Gastroesophageal sphincter (tissue), 4 donors: ENCODE results near the gene RTN4RL1. TPM values are rescaled to one million over a fixed set of nuclear protein-coding genes. Genes with fewer than 3 reads are reported as not detected.
A peak's percentile ranks its signal among the peaks of the same experiment; 100 is the strongest.

Experiments
- ATAC-seq: fragments of 150-250 bp; one replicate; pipeline ENCODE4 v1.9.1; 2016; ENCODE audit warnings: mild to moderate bottlenecking, moderate library complexity
- H3K27ac ChIP-seq, 4 donors: fragments of 200-600 bp; sonication (generic) in 3 of 4; 1 replicate in 3 of 4; 2 replicates in 1 of 4; pipeline ENCODE4 v1.5.1; 2016 to 2019
- H3K27me3 ChIP-seq: fragments of 200-600 bp; sonication (generic); one replicate; pipeline ENCODE4 v1.5.1; 2019
- H3K36me3 ChIP-seq, 2 donors: fragments of 200-600 bp; sonication (generic); one replicate each; pipeline ENCODE4 v1.5.1; 2019; ENCODE audit warnings: control low read depth in 1 of 2
- H3K4me1 ChIP-seq, 3 donors: fragments of 200-600 bp; sonication (generic); 1 replicate in 2 of 3; 2 replicates in 1 of 3; pipeline ENCODE4 v1.5.1; 2016 to 2019; ENCODE audit warnings: control low read depth in 2 of 3
- H3K4me3 ChIP-seq, 2 donors: fragments of 200-600 bp; sonication (generic); one replicate each; pipeline ENCODE4 v1.5.1; 2019; ENCODE audit warnings: mild to moderate bottlenecking in 1 of 2, moderate library complexity in 1 of 2
- H3K9me3 ChIP-seq, 3 donors: fragments of 200-600 bp; sonication (generic); one replicate each; pipeline ENCODE4 v1.5.1; 2017 to 2019; ENCODE audit warnings: control low read depth in 2 of 3
- CTCF ChIP-seq, 4 experiments: fragments of 200-600 bp in 2 of 4; fragments of 450-650 bp in 2 of 4; sonication (generic) in 1 of 4; IDR thresholded peaks; one replicate each; pipeline ENCODE4 v1.5.1; 2017 to 2019; ENCODE audit warnings: antibody characterized with exemption in 4 of 4, mild to moderate bottlenecking in 2 of 4, moderate library complexity in 2 of 4
- EP300 ChIP-seq: sonication (generic); formaldehyde crosslinking; IDR thresholded peaks from one replicate; pipeline ENCODE4 v1.6.1; 2017; ENCODE audit warnings: antibody characterized with exemption, mild to moderate bottlenecking
- POLR2A ChIP-seq, 2 donors: fragments of 450-650 bp; IDR thresholded peaks; one replicate each; pipeline ENCODE4 v1.6.1; 2017; ENCODE audit warnings: antibody characterized with exemption in 2 of 2, mild to moderate bottlenecking in 2 of 2, moderate library complexity in 1 of 2
- POLR2AphosphoS5 ChIP-seq: sonication (generic); formaldehyde crosslinking; IDR thresholded peaks from one replicate; pipeline ENCODE4 v1.6.1; 2017; ENCODE audit warnings: antibody characterized with exemption
- WGBS, 2 donors: methylation state at CpG; one replicate each; pipeline ENCODE4 v1.1.5; 2018; ENCODE audit warnings: low coverage in 1 of 2; 5-methylcytosine and 5-hydroxymethylcytosine counted together
- total RNA-seq, 4 donors: library from RNA; depleted of rRNA; stranded (reverse); fragments of >200 nt; gene quantifications; one replicate each; pipeline ENCODE4 v1.1.0, GENCODE V29; 2016

RTN4RL1 gene
- total RNA-seq, 4 donors from 2014 or later = 0.58 to 0.81 (median 0.72) TPM; not detected in 1

- Histone ChIP-seq H3K36me3 (no peaks in the 10 kb centered on the region), H3K27me3 (peaks cover 5% of the 10 kb centered on the region), H3K4me1 (peaks cover 0 to 39% (median 17%) of the 10 kb centered on the region in 3 donors), H3K27ac (peak overlapping the region in 3 of 4 donors; percentile 79 to 86 (median 85)), H3K9me3 (no peaks in the 10 kb centered on the region), H3K4me3 (peak overlapping the region in 1 of 2 donors; percentile 65)
- WGBS, 2 donors = 39 to 58% methylated on average over 6 of the region's 22 CpGs
- no peak for ATAC-seq
- no peak for TF ChIP-seq EP300
- TF ChIP-seq POLR2A (IDR thresholded peaks at IDR 0.05) = no peak
- TF ChIP-seq CTCF (IDR thresholded peaks at IDR 0.05) = no peak
- TF ChIP-seq POLR2AphosphoS5 = no peak
Observed at GRCh38 chr17:1997289-1997926, 27.7 kb downstream of the RTN4RL1 start.

GRCh38 chr17:1996800-1997288, 28.3 kb downstream of the RTN4RL1 start:
- 93 to 96% methylated on average over 6 to 9 of the region's 9 CpGs for WGBS, 2 donors
- Histone ChIP-seq H3K4me1 (peaks cover 0 to 39% (median 17%) of the 10 kb centered on the region in 3 donors), H3K9me3 (no peaks in the 10 kb centered on the region), H3K27me3 (peaks cover 5% of the 10 kb centered on the region), H3K27ac (no peak overlapping the region), H3K36me3 (no peaks in the 10 kb centered on the region), H3K4me3 (no peak overlapping the region)
- ATAC-seq = no peak
- no peak for TF ChIP-seq CTCF (IDR thresholded peaks at IDR 0.05)
- TF ChIP-seq EP300 = no peak
- TF ChIP-seq POLR2A (IDR thresholded peaks at IDR 0.05) = no peak
- no peak for TF ChIP-seq POLR2AphosphoS5

- no peaks in the 10 kb centered on the region for H3K36me3 ChIP-seq
- H3K27ac ChIP-seq = no peak overlapping the region
- no peak for ATAC-seq
- WGBS, 2 donors = 75 to 81% methylated on average over 4 to 6 of the region's 14 CpGs
- TF ChIP-seq CTCF (IDR thresholded peaks at IDR 0.05) (no peak), POLR2A (IDR thresholded peaks at IDR 0.05) (no peak), POLR2AphosphoS5 (no peak), EP300 (no peak)
- peaks cover 5% of the 10 kb centered on the region for H3K27me3 ChIP-seq
- H3K4me3 ChIP-seq = no peak overlapping the region
- H3K4me1 ChIP-seq = peaks cover 0 to 39% (median 17%) of the 10 kb centered on the region in 3 donors
- H3K9me3 ChIP-seq = no peaks in the 10 kb centered on the region
Observed at GRCh38 chr17:1995907-1996799, 29.0 kb downstream of the RTN4RL1 start.

GRCh38 chr17:1995321-1995892, 29.7 kb downstream of the RTN4RL1 start:
- Histone ChIP-seq H3K4me1 (peaks cover 0 to 35% (median 17%) of the 10 kb centered on the region in 3 donors), H3K27ac (no peak overlapping the region), H3K36me3 (no peaks in the 10 kb centered on the region), H3K9me3 (no peaks in the 10 kb centered on the region), H3K4me3 (no peak overlapping the region), H3K27me3 (peaks cover 5% of the 10 kb centered on the region)
- 92 to 100% methylated on average over 3 to 12 of the region's 16 CpGs for WGBS, 2 donors
- ATAC-seq = no peak
- no peak for TF ChIP-seq POLR2AphosphoS5
- TF ChIP-seq CTCF (IDR thresholded peaks at IDR 0.05) = no peak
- no peak for TF ChIP-seq EP300
- no peak for TF ChIP-seq POLR2A (IDR thresholded peaks at IDR 0.05)
